ENCODE data around the gene BCLAF1. TPM values are rescaled to one million over a fixed set of nuclear protein-coding genes. Genes with fewer than 3 reads are reported as not detected.
A peak's percentile ranks its signal among the peaks of the same experiment; 100 is the strongest.

The BCLAF1 gene
- total RNA-seq, 1 experiment from 2014 or later = 109 TPM

- TF ChIP-seq EZH2 (IDR thresholded peaks at IDR 0.05; ENCODE audit: low read depth) (no peak), CTCF (conservative IDR thresholded peaks at IDR 0.05) (no peak)
- BruUV-seq (replicated peaks) = no TSS peak
- ChIA-PET CTCF (no interaction called here), POLR2A (ENCODE audit: unreplicated experiment) (no interaction called here)
- H3K27ac ChIP-seq = no peak overlapping the region
- H3K36me3 ChIP-seq (ENCODE audit: low read depth) = no peaks in the 10 kb centered on the region
- no peaks in the 10 kb centered on the region for H4K20me1 ChIP-seq (ENCODE audit: insufficient read depth)
- H3K79me2 ChIP-seq (ENCODE audit: low read depth) = no peaks in the 10 kb centered on the region
- no peak overlapping the region for H2AFZ ChIP-seq
- no peak overlapping the region for H3K4me2 ChIP-seq
- no peak for DNase-seq
- H3K9me2 ChIP-seq (ENCODE audit: insufficient read depth) = no peaks in the 10 kb centered on the region
- H3K9me3 ChIP-seq (ENCODE audit: insufficient read depth, low read depth) = no peaks in the 10 kb centered on the region
- H3K27me3 ChIP-seq (ENCODE audit: insufficient read depth, low read depth) = no peaks in the 10 kb centered on the region
- no peaks in the 10 kb centered on the region for H3F3A ChIP-seq (ENCODE audit: insufficient read depth, low read depth)
- H3K4me3 ChIP-seq = no peak overlapping the region
- H3K4me1 ChIP-seq (replicated peaks; ENCODE audit: insufficient read depth) = no peaks in the 10 kb centered on the region
- intact Hi-C loops (cut with micrococcal nuclease; ENCODE audit: unreplicated experiment) = no loop called here
These were observed 79.1 kb downstream of the BCLAF1 start for GRCh38 chr6:136210398-136211165.

GRCh38 chr6:136209496-136209895, 80.2 kb downstream of the BCLAF1 start:
- no peak overlapping the region for H3K4me2 ChIP-seq
- TF ChIP-seq CTCF (conservative IDR thresholded peaks at IDR 0.05) (no peak), EZH2 (IDR thresholded peaks at IDR 0.05; ENCODE audit: low read depth) (no peak)
- BruUV-seq (replicated peaks) = no TSS peak
- H3F3A ChIP-seq (ENCODE audit: insufficient read depth, low read depth) = no peaks in the 10 kb centered on the region
- H4K20me1 ChIP-seq (ENCODE audit: insufficient read depth) = no peaks in the 10 kb centered on the region
- H3K36me3 ChIP-seq (ENCODE audit: low read depth) = no peaks in the 10 kb centered on the region
- POLR2A ChIA-PET (ENCODE audit: unreplicated experiment) = no interaction called here
- CTCF ChIA-PET = no interaction called here
- H2AFZ ChIP-seq = peak overlapping the region; percentile 8; the same call in 1 of the 2 replicates
- H3K4me1 ChIP-seq (replicated peaks; ENCODE audit: insufficient read depth) = no peaks in the 10 kb centered on the region
- H3K27ac ChIP-seq = no peak overlapping the region
- no peak overlapping the region for H3K4me3 ChIP-seq
- peaks cover 7% of the 10 kb centered on the region for H3K27me3 ChIP-seq (ENCODE audit: insufficient read depth, low read depth)
- no peak for DNase-seq
- H3K9me3 ChIP-seq (ENCODE audit: insufficient read depth, low read depth) = no peaks in the 10 kb centered on the region
- intact Hi-C loops (cut with micrococcal nuclease; ENCODE audit: unreplicated experiment) = no loop called here
- H3K79me2 ChIP-seq (ENCODE audit: low read depth) = no peaks in the 10 kb centered on the region
- no peaks in the 10 kb centered on the region for H3K9me2 ChIP-seq (ENCODE audit: insufficient read depth)

- Histone ChIP-seq H3K4me2 (no peak overlapping the region), H3K9me2 (ENCODE audit: insufficient read depth) (no peaks in the 10 kb centered on the region), H3K27me3 (ENCODE audit: insufficient read depth, low read depth) (peaks cover 10% of the 10 kb centered on the region), H3K9me3 (ENCODE audit: insufficient read depth, low read depth) (no peaks in the 10 kb centered on the region; the same call in 1 of the 2 replicates), H3K4me1 (replicated peaks; ENCODE audit: insufficient read depth) (no peaks in the 10 kb centered on the region), H3K4me3 (no peak overlapping the region), H3F3A (ENCODE audit: insufficient read depth, low read depth) (no peaks in the 10 kb centered on the region), H3K36me3 (ENCODE audit: low read depth) (no peaks in the 10 kb centered on the region), H3K79me2 (ENCODE audit: low read depth) (no peaks in the 10 kb centered on the region), H2AFZ (no peak overlapping the region), H4K20me1 (ENCODE audit: insufficient read depth) (no peaks in the 10 kb centered on the region), H3K27ac (no peak overlapping the region)
- CTCF ChIA-PET = no interaction called here
- no peak for DNase-seq
- intact Hi-C loops (cut with micrococcal nuclease; ENCODE audit: unreplicated experiment) = no loop called here
- BruUV-seq (replicated peaks) = no TSS peak
- TF ChIP-seq CTCF (conservative IDR thresholded peaks at IDR 0.05) = no peak
- TF ChIP-seq EZH2 (IDR thresholded peaks at IDR 0.05; ENCODE audit: low read depth) = no peak
- POLR2A ChIA-PET (ENCODE audit: unreplicated experiment) = no interaction called here
These were observed 80.9 kb downstream of the BCLAF1 start for GRCh38 chr6:136208783-136209182.

Other genes starting within 250 kb of the BCLAF1 start
- gene MTFR2, start 39.5 kb downstream of the BCLAF1 start, total RNA-seq (2021) = 10.5 and 12.6 TPM in 2 replicates